Thoracic aorta (tissue), 2 donors: ENCODE data around the gene LRP5. TPM values are rescaled to one million over a fixed set of nuclear protein-coding genes. Genes with fewer than 3 reads are reported as not detected.

Experiments used
- ATAC-seq: fragments of 150-250 bp; one replicate; pipeline ENCODE4 v1.8.0; 2017; ENCODE audit warnings: low read depth; ENCODE audit not compliant: insufficient number of reproducible peaks, low FRiP score
- DNase-seq: peaks from one replicate; pipeline ENCODE4 v3.0.0-alpha.2; 2020; ENCODE audit warnings: low spot score
- H3K27ac ChIP-seq, 2 donors: fragments of 200-600 bp; sonication (generic); 1 replicate in 1 of 2; 2 replicates in 1 of 2; pipeline ENCODE4 v1.5.1; 2016; ENCODE audit warnings: mild to moderate bottlenecking in 2 of 2, moderate library complexity in 2 of 2
- H3K27me3 ChIP-seq: fragments of 200-600 bp; sonication (generic); replicated peaks from 2 replicates; pipeline ENCODE4 v1.6.0; 2016; ENCODE audit warnings: mild to moderate bottlenecking; ENCODE audit not compliant: insufficient read depth
- H3K36me3 ChIP-seq: fragments of 200-600 bp; sonication (generic); one replicate; pipeline ENCODE4 v1.5.1; 2016
- H3K4me1 ChIP-seq, 2 donors: fragments of 200-600 bp; sonication (generic); 1 replicate in 1 of 2; 2 replicates in 1 of 2; pipeline versions ENCODE4 v1.5.1 to v1.6.0; 2016; ENCODE audit warnings: low read depth in 2 of 2, mild to moderate bottlenecking in 1 of 2; ENCODE audit not compliant: control insufficient read depth in 1 of 2
- H3K4me3 ChIP-seq: fragments of 200-600 bp; sonication (generic); 2 replicates; pipeline ENCODE4 v1.5.1; 2016; ENCODE audit warnings: mild to moderate bottlenecking
- H3K9me3 ChIP-seq: fragments of 200-600 bp; sonication (generic); 2 replicates; pipeline ENCODE4 v1.5.1; 2016
- CTCF ChIP-seq: fragments of 200-600 bp; sonication (generic); IDR thresholded peaks from one replicate; pipeline ENCODE4 v1.5.1; 2019; ENCODE audit warnings: antibody characterized with exemption
- total RNA-seq, 2 donors: library from RNA; depleted of rRNA; stranded (reverse); fragments of >200 nt; gene quantifications; one replicate each; pipeline versions ENCODE4 v1.1.0 to v1.2.3, GENCODE V29; 2016

LRP5 gene
- total RNA-seq, 2 donors from 2014 or later = 67.2 to 99.1 TPM

GRCh38 chr11:68355471-68355870 lies 43.1 kb downstream of the LRP5 start:
- no peak for TF ChIP-seq CTCF
- H3K27ac ChIP-seq = peak overlapping the region; percentile 88 to 97
- H3K9me3 ChIP-seq = no peaks in the 10 kb centered on the region
- H3K36me3 ChIP-seq = peaks cover 16% of the 10 kb centered on the region
- H3K27me3 ChIP-seq = no peaks in the 10 kb centered on the region
- peaks cover 46 to 78% of the 10 kb centered on the region in 2 donors for H3K4me1 ChIP-seq
- H3K4me3 ChIP-seq = no peak overlapping the region
- ATAC-seq = no peak
- DNase-seq = no peak

DNA sequence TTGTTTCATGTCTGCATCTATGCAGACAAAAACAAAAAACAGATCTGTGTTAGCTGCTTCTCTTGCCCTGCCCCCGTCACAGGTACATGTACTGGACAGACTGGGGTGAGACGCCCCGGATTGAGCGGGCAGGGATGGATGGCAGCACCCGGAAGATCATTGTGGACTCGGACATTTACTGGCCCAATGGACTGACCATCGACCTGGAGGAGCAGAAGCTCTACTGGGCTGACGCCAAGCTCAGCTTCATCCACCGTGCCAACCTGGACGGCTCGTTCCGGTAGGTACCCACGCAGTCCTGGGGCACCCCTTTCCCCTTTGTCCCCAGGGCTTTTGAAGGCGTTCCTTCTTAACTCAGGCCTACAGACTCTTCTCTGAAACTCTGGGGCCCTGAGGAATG lies 45.2 kb downstream of the LRP5 start:
- peaks cover 31 to 57% of the 10 kb centered on the region in 2 donors for H3K4me1 ChIP-seq
- DNase-seq (no peak), ATAC-seq (no peak)
- no peaks in the 10 kb centered on the region for H3K27me3 ChIP-seq
- H3K27ac ChIP-seq = peak overlapping the region; percentile 59 to 65
- H3K9me3 ChIP-seq = no peaks in the 10 kb centered on the region
- no peak for TF ChIP-seq CTCF
- peaks cover 23% of the 10 kb centered on the region for H3K36me3 ChIP-seq
- no peak overlapping the region for H3K4me3 ChIP-seq

DNA sequence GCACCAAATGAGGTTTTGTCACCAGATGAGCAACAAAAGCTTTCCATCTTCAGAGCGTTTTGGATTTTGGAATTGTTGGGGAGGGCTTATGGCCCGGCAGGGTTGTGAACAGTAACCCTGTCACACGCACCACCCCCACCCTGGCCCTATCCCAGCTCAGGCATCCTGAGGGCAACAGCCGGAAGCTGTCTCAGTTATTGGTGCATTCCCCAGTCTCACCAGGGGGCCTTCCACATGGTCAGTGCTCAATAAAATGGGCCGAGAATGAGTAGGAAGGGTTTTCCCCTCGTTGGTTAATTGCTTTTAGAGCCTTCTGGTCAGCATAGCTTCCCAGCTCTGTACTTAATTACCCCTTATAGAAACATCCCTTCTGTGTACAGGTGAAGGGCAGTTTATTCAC lies 46.0 kb downstream of the LRP5 start:
- H3K4me3 ChIP-seq = no peak overlapping the region
- peaks cover 23 to 48% of the 10 kb centered on the region in 2 donors for H3K4me1 ChIP-seq
- H3K27ac ChIP-seq = peak overlapping the region; percentile 15 to 59
- H3K36me3 ChIP-seq = peaks cover 23% of the 10 kb centered on the region
- no peaks in the 10 kb centered on the region for H3K9me3 ChIP-seq
- DNase-seq = no peak
- no peaks in the 10 kb centered on the region for H3K27me3 ChIP-seq
- no peak for ATAC-seq
- TF ChIP-seq CTCF = no peak

GRCh38 chr11:68361702-68362101 lies 49.3 kb downstream of the LRP5 start:
- no peak overlapping the region for H3K27ac ChIP-seq
- H3K9me3 ChIP-seq = no peaks in the 10 kb centered on the region
- no peak for TF ChIP-seq CTCF
- no peak overlapping the region for H3K4me3 ChIP-seq
- no peaks in the 10 kb centered on the region for H3K27me3 ChIP-seq
- H3K36me3 ChIP-seq = peaks cover 33% of the 10 kb centered on the region
- peaks cover 11 to 20% of the 10 kb centered on the region in 2 donors for H3K4me1 ChIP-seq
- no peak for ATAC-seq
- no peak for DNase-seq

- H3K4me1 ChIP-seq = peaks cover 4 to 9% of the 10 kb centered on the region in 2 donors
- ATAC-seq (no peak), DNase-seq (no peak)
- H3K36me3 ChIP-seq = peaks cover 38% of the 10 kb centered on the region
- H3K27ac ChIP-seq = no peak overlapping the region
- H3K27me3 ChIP-seq = no peaks in the 10 kb centered on the region
- H3K9me3 ChIP-seq = no peaks in the 10 kb centered on the region
- no peak overlapping the region for H3K4me3 ChIP-seq
- TF ChIP-seq CTCF = no peak
Measured at GRCh38 chr11:68362801-68363379, 50.5 kb downstream of the LRP5 start.
